Measurements from ENCODE around the gene ACOT8. TPM values are rescaled to one million over a fixed set of nuclear protein-coding genes. Genes with fewer than 3 reads are reported as not detected.
A peak's percentile ranks its signal among the peaks of the same experiment; 100 is the strongest.

The ACOT8 gene
- total RNA-seq, 1 donor from 2014 or later, result 20.6 TPM

DNA sequence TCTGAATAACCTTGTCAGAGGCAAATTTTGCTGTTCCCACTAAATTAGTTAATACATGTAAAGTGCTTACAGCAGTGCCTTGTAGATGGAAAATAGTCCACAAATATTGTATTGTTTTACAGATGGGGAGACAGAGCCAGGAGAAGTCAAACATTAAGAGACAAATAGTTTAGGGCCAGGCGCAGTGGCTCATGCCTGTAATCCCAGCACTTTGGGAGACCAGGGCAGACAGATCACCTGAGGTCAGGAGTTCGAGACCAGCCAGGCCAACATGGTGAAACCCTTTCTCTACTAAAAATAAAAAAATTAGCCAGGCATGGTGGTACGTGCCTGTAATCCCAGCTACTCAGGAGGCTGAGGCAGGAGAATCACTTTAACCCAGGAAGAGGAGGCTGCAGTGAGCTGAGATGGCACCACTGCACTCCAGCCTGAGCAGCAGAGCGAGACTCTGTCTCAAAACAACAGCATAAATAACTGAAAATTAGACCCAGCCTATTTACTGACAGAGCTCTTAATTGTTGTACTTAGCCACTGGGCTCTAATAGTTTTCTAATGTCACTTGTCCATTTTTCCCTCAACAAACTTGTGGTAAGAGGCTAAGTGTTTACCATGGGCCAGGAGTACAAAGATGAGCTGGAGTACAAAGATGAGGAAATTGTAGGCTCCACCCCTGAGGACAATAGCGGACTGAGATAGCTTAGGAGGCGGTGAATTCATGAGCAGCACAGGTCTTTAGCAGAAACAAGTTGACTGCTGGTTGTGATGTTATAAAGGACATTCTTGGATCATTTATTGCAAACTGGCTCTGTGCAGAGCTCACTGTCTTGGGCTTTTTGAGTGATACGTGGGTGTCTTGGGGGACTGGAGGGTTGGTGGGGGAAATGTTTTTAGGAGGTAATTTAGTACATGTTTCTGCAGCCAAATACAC, 6.6 kb upstream of the ACOT8 start:
- Mint-ChIP-seq H3K9me3 (no peaks in the 10 kb centered on the region), H3K4me3 (no peak overlapping the region), H3K36me3 (peaks cover 4% of the 10 kb centered on the region), H3K27ac (peak overlapping the region; percentile 64), H3K4me1 (ENCODE audit: unreplicated experiment) (peaks cover 14% of the 10 kb centered on the region), H3K27me3 (no peaks in the 10 kb centered on the region)
- no peak for DNase-seq (ENCODE audit: extremely low spot score, unreplicated experiment)
- TF ChIP-seq, protein P1, sequence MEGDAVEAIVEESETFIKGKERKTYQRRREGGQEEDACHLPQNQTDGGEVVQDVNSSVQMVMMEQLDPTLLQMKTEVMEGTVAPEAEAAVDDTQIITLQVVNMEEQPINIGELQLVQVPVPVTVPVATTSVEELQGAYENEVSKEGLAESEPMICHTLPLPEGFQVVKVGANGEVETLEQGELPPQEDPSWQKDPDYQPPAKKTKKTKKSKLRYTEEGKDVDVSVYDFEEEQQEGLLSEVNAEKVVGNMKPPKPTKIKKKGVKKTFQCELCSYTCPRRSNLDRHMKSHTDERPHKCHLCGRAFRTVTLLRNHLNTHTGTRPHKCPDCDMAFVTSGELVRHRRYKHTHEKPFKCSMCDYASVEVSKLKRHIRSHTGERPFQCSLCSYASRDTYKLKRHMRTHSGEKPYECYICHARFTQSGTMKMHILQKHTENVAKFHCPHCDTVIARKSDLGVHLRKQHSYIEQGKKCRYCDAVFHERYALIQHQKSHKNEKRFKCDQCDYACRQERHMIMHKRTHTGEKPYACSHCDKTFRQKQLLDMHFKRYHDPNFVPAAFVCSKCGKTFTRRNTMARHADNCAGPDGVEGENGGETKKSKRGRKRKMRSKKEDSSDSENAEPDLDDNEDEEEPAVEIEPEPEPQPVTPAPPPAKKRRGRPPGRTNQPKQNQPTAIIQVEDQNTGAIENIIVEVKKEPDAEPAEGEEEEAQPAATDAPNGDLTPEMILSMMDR (conservative IDR thresholded peaks at IDR 0.05), result no peak

DNA sequence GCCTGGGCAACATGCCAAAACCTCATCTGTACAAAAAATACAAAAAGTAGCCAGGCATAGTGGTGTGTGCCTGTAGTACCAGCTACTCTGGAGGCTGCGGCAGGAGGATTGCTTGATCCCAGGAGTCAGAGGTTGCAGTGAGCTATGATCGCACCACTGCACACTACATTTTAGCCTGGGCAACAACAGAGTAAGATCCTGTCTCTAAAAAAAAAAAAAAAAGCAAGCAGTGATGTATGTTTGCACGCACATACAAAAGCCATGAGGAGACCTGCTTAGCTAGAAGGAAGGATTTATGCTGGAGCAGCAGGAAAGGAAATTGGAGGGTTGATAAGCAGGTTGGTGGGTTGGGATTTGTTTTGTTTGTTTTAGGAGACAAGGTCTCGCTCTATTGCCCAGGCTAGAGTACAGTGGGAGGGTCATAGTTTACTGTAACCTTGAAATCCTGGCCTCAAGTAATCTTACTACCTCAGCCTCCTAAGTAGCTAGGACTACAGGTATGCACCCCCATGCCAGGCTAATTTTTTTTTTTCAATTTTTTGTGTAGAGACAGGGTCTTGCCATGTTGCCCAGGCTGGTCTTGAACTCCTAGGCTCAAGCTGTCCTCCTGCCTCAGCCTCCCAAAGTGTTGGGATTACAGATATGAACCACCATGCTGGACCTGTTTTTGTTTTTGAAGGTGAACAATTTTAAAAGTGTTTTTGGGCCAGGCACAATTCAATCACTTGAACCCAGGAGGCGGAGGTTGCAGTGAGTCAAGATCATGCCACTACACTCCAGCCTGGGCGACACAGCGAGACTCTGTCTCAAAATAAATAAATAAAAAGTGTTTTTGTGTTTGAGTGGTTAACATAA, 4.3 kb upstream of the ACOT8 start:
- no peak overlapping the region for H3K4me3 Mint-ChIP-seq
- H3K4me1 Mint-ChIP-seq (ENCODE audit: unreplicated experiment), result peaks cover 30% of the 10 kb centered on the region
- H3K9me3 Mint-ChIP-seq, result no peaks in the 10 kb centered on the region
- TF ChIP-seq, protein P1 (conservative IDR thresholded peaks at IDR 0.05), result no peak
- H3K27ac Mint-ChIP-seq, result peak overlapping the region; percentile 7
- H3K27me3 Mint-ChIP-seq, result no peaks in the 10 kb centered on the region
- H3K36me3 Mint-ChIP-seq, result peaks cover 4% of the 10 kb centered on the region
- DNase-seq (ENCODE audit: extremely low spot score, unreplicated experiment), result no peak

DNA sequence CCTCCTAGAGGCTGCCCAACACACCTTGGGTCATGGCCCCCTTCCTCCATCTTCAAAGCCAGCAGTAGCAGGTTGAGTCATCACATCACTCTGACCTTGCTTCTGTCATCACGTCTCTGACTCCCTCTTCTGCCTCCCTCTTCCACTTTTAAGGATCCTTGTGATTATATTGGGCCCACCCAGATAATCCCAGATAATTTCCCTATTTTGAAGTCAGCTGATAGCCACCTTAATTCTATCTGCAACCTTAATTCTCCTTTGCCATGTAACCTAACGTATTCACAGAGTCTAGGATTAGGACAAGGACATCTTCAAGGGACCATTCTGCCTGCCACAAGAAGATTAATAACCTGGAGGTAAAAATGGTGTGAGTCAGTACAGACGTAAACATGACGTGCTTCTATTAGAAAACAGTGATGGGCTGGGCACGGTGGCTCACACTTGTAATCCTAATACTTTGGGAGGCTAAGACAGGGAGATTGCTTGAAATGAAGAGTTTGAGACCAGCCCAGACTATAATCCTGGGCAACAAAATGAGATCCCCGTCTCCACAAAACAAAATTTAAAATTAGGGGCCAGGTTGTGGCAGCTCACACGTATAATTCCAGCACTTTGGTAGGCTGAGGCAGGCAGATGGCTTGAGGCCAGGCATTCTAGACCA, 3.5 kb upstream of the ACOT8 start:
- H3K27ac Mint-ChIP-seq, result peak overlapping the region; percentile 7
- TF ChIP-seq, protein P1 (conservative IDR thresholded peaks at IDR 0.05), result no peak
- no peaks in the 10 kb centered on the region for H3K9me3 Mint-ChIP-seq
- no peak for DNase-seq (ENCODE audit: extremely low spot score, unreplicated experiment)
- peak overlapping the region; percentile 27 for H3K4me3 Mint-ChIP-seq
- no peaks in the 10 kb centered on the region for H3K27me3 Mint-ChIP-seq
- peaks cover 4% of the 10 kb centered on the region for H3K36me3 Mint-ChIP-seq
- peaks cover 31% of the 10 kb centered on the region for H3K4me1 Mint-ChIP-seq (ENCODE audit: unreplicated experiment)

DNA sequence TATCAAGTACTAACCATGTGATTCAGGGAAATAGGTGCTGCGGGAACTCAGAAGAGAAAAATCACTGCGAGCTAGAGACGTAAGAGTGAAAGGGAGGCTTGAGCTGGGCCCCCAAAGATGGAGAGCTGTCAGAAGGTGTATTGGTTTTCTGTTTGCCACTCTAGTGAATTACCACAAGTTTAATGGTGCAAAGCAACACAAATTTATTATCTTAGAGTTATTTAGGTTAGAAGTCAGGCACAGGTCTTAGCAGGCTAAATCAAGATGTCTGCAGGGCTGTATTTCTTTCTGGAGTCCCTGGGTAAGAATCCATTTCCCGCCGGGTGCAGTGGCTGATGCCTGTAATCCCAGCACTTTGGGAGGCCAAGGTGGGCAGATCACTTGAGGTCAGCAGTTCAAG, 2.7 kb upstream of the ACOT8 start:
- no peaks in the 10 kb centered on the region for H3K27me3 Mint-ChIP-seq
- TF ChIP-seq, protein P1 (conservative IDR thresholded peaks at IDR 0.05), result no peak
- DNase-seq (ENCODE audit: extremely low spot score, unreplicated experiment), result no peak
- no peaks in the 10 kb centered on the region for H3K9me3 Mint-ChIP-seq
- peaks cover 4% of the 10 kb centered on the region for H3K36me3 Mint-ChIP-seq
- H3K4me1 Mint-ChIP-seq (ENCODE audit: unreplicated experiment), result peaks cover 31% of the 10 kb centered on the region
- H3K27ac Mint-ChIP-seq, result no peak overlapping the region
- H3K4me3 Mint-ChIP-seq, result no peak overlapping the region

DNA sequence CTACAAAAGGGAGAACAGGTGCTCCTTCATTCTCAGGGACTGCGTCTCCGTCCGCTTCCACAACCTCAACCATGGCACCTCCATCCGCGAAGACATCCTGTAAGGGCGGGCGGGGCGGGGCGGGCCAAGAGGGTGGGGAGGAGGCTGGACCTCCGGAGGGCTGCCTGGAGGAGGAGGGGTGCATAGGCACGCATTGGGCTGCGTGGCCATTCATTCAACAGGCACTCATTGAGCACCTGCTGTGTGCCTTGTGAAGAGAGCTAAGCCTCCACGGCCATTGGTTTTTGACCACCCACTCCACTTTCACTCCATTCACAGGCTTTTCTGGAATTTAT, 657 bp upstream of the ACOT8 start:
- H3K27ac Mint-ChIP-seq, result peak overlapping the region; percentile 90
- H3K36me3 Mint-ChIP-seq, result no peaks in the 10 kb centered on the region
- peaks cover 25% of the 10 kb centered on the region for H3K4me1 Mint-ChIP-seq (ENCODE audit: unreplicated experiment)
- peak overlapping the region; percentile 96 for H3K4me3 Mint-ChIP-seq
- no peaks in the 10 kb centered on the region for H3K9me3 Mint-ChIP-seq
- H3K27me3 Mint-ChIP-seq, result no peaks in the 10 kb centered on the region
- DNase-seq (ENCODE audit: extremely low spot score, unreplicated experiment), result no peak
- TF ChIP-seq, protein P1 (conservative IDR thresholded peaks at IDR 0.05), result no peak

All from type B pancreatic cell (in vitro differentiated cells).